RWPE2 (cell line): ENCODE measurements around the gene PTPRO.

Experiments
- ATAC-seq: fragments of 200-7000 bp; cut with Tn5 transposase; 3 replicates; pipeline ENCODE4 v1.9.1; 2021; ENCODE audit warnings: low read depth
- DNase-seq: peaks from one replicate; pipeline ENCODE4 v3.0.0-alpha.2; 2020; ENCODE audit warnings: low spot score
- H3K27ac ChIP-seq: fragments of 450-650 bp; 2 replicates; pipeline ENCODE4 v1.5.1; 2017; ENCODE audit warnings: mild to moderate bottlenecking; ENCODE audit not compliant: poor library complexity, severe bottlenecking
- H3K27me3 ChIP-seq: fragments of 250-450 bp; sonication (Bioruptor Pico); 2 replicates; pipeline ENCODE4 v1.5.1; 2021; ENCODE audit warnings: mild to moderate bottlenecking, moderate library complexity; ENCODE audit not compliant: insufficient read depth, poor library complexity, severe bottlenecking
- H3K36me3 ChIP-seq: fragments of 250-450 bp; sonication (Bioruptor Pico); 2 replicates; pipeline ENCODE4 v1.5.1; 2020; ENCODE audit warnings: low read depth, mild to moderate bottlenecking, moderate library complexity
- H3K4me1 ChIP-seq: fragments of 250-450 bp; sonication (Bioruptor Pico); 2 replicates; pipeline ENCODE4 v1.5.1; 2021; ENCODE audit warnings: mild to moderate bottlenecking, moderate library complexity; ENCODE audit not compliant: insufficient read depth, poor library complexity, severe bottlenecking
- H3K4me3 ChIP-seq: fragments of 250-450 bp; sonication (Bioruptor Pico); 2 replicates; pipeline ENCODE4 v1.5.1; 2021; ENCODE audit warnings: mild to moderate bottlenecking, moderate library complexity; ENCODE audit not compliant: severe bottlenecking
- H3K9me3 ChIP-seq: fragments of 250-450 bp; sonication (Bioruptor Pico); 2 replicates; pipeline ENCODE4 v1.5.1; 2021; ENCODE audit warnings: mild to moderate bottlenecking, moderate library complexity; ENCODE audit not compliant: severe bottlenecking
- CTCF ChIP-seq: fragments of 450-650 bp; IDR thresholded peaks from one replicate; pipeline ENCODE4 v1.5.1; 2017; ENCODE audit warnings: mild to moderate bottlenecking, moderate library complexity; ENCODE audit not compliant: poor library complexity, severe bottlenecking

Gene PTPRO

GRCh38 chr12:15356951-15357364, 34.6 kb downstream of the PTPRO start:
- no peaks in the 10 kb centered on the region for H3K9me3 ChIP-seq
- TF ChIP-seq CTCF: no peak
- no peak overlapping the region for H3K4me3 ChIP-seq
- ATAC-seq (no peak), DNase-seq (no peak)
- H3K4me1 ChIP-seq: no peaks in the 10 kb centered on the region
- no peaks in the 10 kb centered on the region for H3K36me3 ChIP-seq
- no peak overlapping the region for H3K27ac ChIP-seq
- no peaks in the 10 kb centered on the region for H3K27me3 ChIP-seq

- no peak for TF ChIP-seq CTCF
- H3K4me1 ChIP-seq: peaks cover 16% of the 10 kb centered on the region
- DNase-seq: no peak
- no peaks in the 10 kb centered on the region for H3K27me3 ChIP-seq
- peak overlapping the region; percentile 60 for H3K27ac ChIP-seq
- H3K36me3 ChIP-seq: no peaks in the 10 kb centered on the region
- H3K4me3 ChIP-seq: no peak overlapping the region
- no peaks in the 10 kb centered on the region for H3K9me3 ChIP-seq
- peak; percentile 73 for ATAC-seq
Measured at GRCh38 chr12:15364221-15365160, 42.2 kb downstream of the PTPRO start.

GRCh38 chr12:15368812-15369211, 46.5 kb downstream of the PTPRO start:
- H3K27me3 ChIP-seq: no peaks in the 10 kb centered on the region
- H3K36me3 ChIP-seq: no peaks in the 10 kb centered on the region
- no peaks in the 10 kb centered on the region for H3K9me3 ChIP-seq
- DNase-seq (no peak), ATAC-seq (no peak)
- no peak for TF ChIP-seq CTCF
- peaks cover 12% of the 10 kb centered on the region for H3K4me1 ChIP-seq
- H3K27ac ChIP-seq: no peak overlapping the region
- H3K4me3 ChIP-seq: no peak overlapping the region

GRCh38 chr12:15372352-15372751, 50.0 kb downstream of the PTPRO start:
- no peaks in the 10 kb centered on the region for H3K27me3 ChIP-seq
- H3K4me3 ChIP-seq: no peak overlapping the region
- H3K9me3 ChIP-seq: no peaks in the 10 kb centered on the region
- no peak for TF ChIP-seq CTCF
- no peaks in the 10 kb centered on the region for H3K4me1 ChIP-seq
- no peaks in the 10 kb centered on the region for H3K36me3 ChIP-seq
- no peak overlapping the region for H3K27ac ChIP-seq
- ATAC-seq: no peak
- DNase-seq: no peak

- ATAC-seq (no peak), DNase-seq (no peak)
- H3K27me3 ChIP-seq: no peaks in the 10 kb centered on the region
- no peaks in the 10 kb centered on the region for H3K4me1 ChIP-seq
- no peaks in the 10 kb centered on the region for H3K9me3 ChIP-seq
- no peak overlapping the region for H3K4me3 ChIP-seq
- H3K27ac ChIP-seq: no peak overlapping the region
- no peak for TF ChIP-seq CTCF
- no peaks in the 10 kb centered on the region for H3K36me3 ChIP-seq
Measured at GRCh38 chr12:15387772-15388171, 65.5 kb downstream of the PTPRO start.
